SK-N-SH (cell line): Measurements from ENCODE around the gene PRKAB1. TPM values are rescaled to one million over a fixed set of nuclear protein-coding genes. Genes with fewer than 3 reads are reported as not detected.

Source experiments
- CTCF ChIA-PET: fragments of 300-600, 350-600 bp; formaldehyde crosslinking; extraction: SDS; loops from one replicate; lab custom pipeline; 2021; lab: Yijun Ruan, JAX
- POLR2A ChIA-PET: fragments of 350-600 bp; sonication (Branson Sonifier 250); formaldehyde crosslinking; extraction: SDS; loops from one replicate; lab custom pipeline; 2020; ENCODE audit warnings: antibody characterized with exemption, inconsistent platforms; lab: Yijun Ruan, JAX
- DNase-seq: peaks from one replicate; pipeline ENCODE4 v3.0.0; 2012
- H2AFZ ChIP-seq: fragments of 200-600 bp; sonication (generic); 2 replicates; pipeline ENCODE4 v1.8.1; 2016; ENCODE audit warnings: antibody characterized with exemption, mild to moderate bottlenecking, low read depth
- H3F3A ChIP-seq: fragments of 200-600 bp; sonication (generic); replicated peaks from 2 replicates; pipeline ENCODE3; 2016; ENCODE audit warnings: antibody characterized with exemption, mild to moderate bottlenecking; ENCODE audit not compliant: insufficient read depth
- H3K27ac ChIP-seq, 2 experiments: fragments of 200-500 bp in 1 of 2; fragments of 200-600 bp in 1 of 2; sonication (Bioruptor generic) in 1 of 2; sonication (generic), shearing (Covaris generic) in 1 of 2; 2 replicates each; pipeline versions ENCODE4 v1.5.1 to v1.6.1; 2014 to 2016; ENCODE audit warnings: low read depth in 2 of 2, inconsistent platforms in 1 of 2, low read length in 1 of 2, mild to moderate bottlenecking in 1 of 2, mixed read lengths in 1 of 2
- H3K27me3 ChIP-seq: fragments of 200-600 bp; sonication (generic), shearing (Covaris generic); 2 replicates; pipeline ENCODE4 v1.6.1; 2016; ENCODE audit warnings: mixed run types; ENCODE audit not compliant: insufficient read depth
- H3K36me3 ChIP-seq, 2 experiments: fragments of 200-500 bp in 1 of 2; fragments of 200-600 bp in 1 of 2; sonication (Bioruptor generic) in 1 of 2; sonication (generic) in 1 of 2; replicated peaks in 1 of 2; 2 replicates each; pipeline versions ENCODE3 to v1.5.1; 2014 to 2016; ENCODE audit warnings: low read length in 1 of 2, mild to moderate bottlenecking in 1 of 2; ENCODE audit not compliant: insufficient read depth in 2 of 2, control insufficient read depth in 1 of 2
- H3K4me1 ChIP-seq, 2 experiments: fragments of 200-500 bp in 1 of 2; fragments of 200-600 bp in 1 of 2; sonication (Bioruptor generic) in 1 of 2; sonication (generic), shearing (Covaris generic) in 1 of 2; 2 replicates each; pipeline versions ENCODE4 v1.5.1 to v1.6.1; 2014 to 2016; ENCODE audit warnings: low read depth in 1 of 2, low read length in 1 of 2, mixed run types in 1 of 2; ENCODE audit not compliant: insufficient read depth in 2 of 2, control insufficient read depth in 1 of 2
- H3K4me2 ChIP-seq: fragments of 200-600 bp; sonication (generic), shearing (Covaris generic); 2 replicates; pipeline ENCODE4 v1.6.1; 2017; ENCODE audit warnings: mixed run types
- H3K4me3 ChIP-seq, 2 experiments: fragments of 200-500 bp in 1 of 2; fragments of 200-600 bp in 1 of 2; sonication (Bioruptor generic) in 1 of 2; sonication (generic), shearing (Covaris generic) in 1 of 2; 2 replicates each; pipeline versions ENCODE4 v1.5.1 to v1.8.1; 2014 to 2016; ENCODE audit warnings: low read depth in 2 of 2, inconsistent platforms in 1 of 2, low read length in 1 of 2, mild to moderate bottlenecking in 1 of 2, mixed read lengths in 1 of 2, moderate library complexity in 1 of 2
- H3K79me2 ChIP-seq: fragments of 200-600 bp; sonication (generic); 2 replicates; pipeline ENCODE4 v1.8.1; 2017; ENCODE audit warnings: mild to moderate bottlenecking; ENCODE audit not compliant: insufficient read depth
- H3K9ac ChIP-seq: fragments of 200-600 bp; sonication (generic); 2 replicates; pipeline ENCODE4 v1.6.1; 2017; ENCODE audit warnings: mixed run types
- H3K9me2 ChIP-seq: fragments of 200-600 bp; sonication (generic); 2 replicates; pipeline ENCODE4 v1.6.1; 2017; ENCODE audit warnings: mixed run types
- H3K9me3 ChIP-seq: fragments of 200-600 bp; sonication (generic); 2 replicates; pipeline ENCODE4 v1.6.1; 2017; ENCODE audit warnings: mixed run types, mild to moderate bottlenecking, moderate library complexity
- H4K20me1 ChIP-seq: fragments of 200-600 bp; sonication (generic); 2 replicates; pipeline ENCODE4 v1.6.1; 2017; ENCODE audit warnings: mild to moderate bottlenecking, mixed run types; ENCODE audit not compliant: insufficient read depth
- GABPA ChIP-seq: IDR thresholded peaks from 2 replicates; pipeline ENCODE4 v1.4.0; 2012; ENCODE audit warnings: low read depth, mild to moderate bottlenecking
- NFIC ChIP-seq: IDR thresholded peaks from 2 replicates; pipeline ENCODE4 v1.4.0; 2012; ENCODE audit warnings: borderline replicate concordance
- POLR2AphosphoS5 ChIP-seq: IDR thresholded peaks from 2 replicates; pipeline ENCODE4 v1.6.1; 2012; ENCODE audit warnings: low read depth, low read length
- RAD21 ChIP-seq: IDR thresholded peaks from 2 replicates; pipeline ENCODE4 v1.6.1; 2012; ENCODE audit warnings: mild to moderate bottlenecking, low read length
- SIN3A ChIP-seq: IDR thresholded peaks from 2 replicates; pipeline ENCODE4 v1.6.1; 2012; ENCODE audit warnings: low read depth, mild to moderate bottlenecking, low read length, moderate library complexity, borderline replicate concordance
- SMC3 ChIP-seq: IDR thresholded peaks from 2 replicates; pipeline ENCODE4 v1.6.1; 2012; ENCODE audit warnings: low read depth, low read length, improper control_type of control experiment
- USF2 ChIP-seq: fragments of 150-350 bp; IDR thresholded peaks from 2 replicates; pipeline ENCODE4 v1.6.1; 2017; ENCODE audit warnings: antibody characterized with exemption, low read length, low read depth, borderline replicate concordance
- WGBS: methylation state at CpG from one replicate; pipeline ENCODE4 v1.1.6; 2017; ENCODE audit warnings: low lambda C conversion rate; 5-methylcytosine and 5-hydroxymethylcytosine counted together
- polyA plus RNA-seq, 3 experiments: library from polyadenylated mRNA; depleted of rRNA; stranded (reverse); fragments of >200 nt; gene quantifications; 2 replicates each; pipeline ENCODE4 v1.2.3, GENCODE V29; 2012
- TF ChIP-seq, protein P1 (sequence below): IDR thresholded peaks from 2 replicates; pipeline ENCODE4 v1.4.0; 2012; ENCODE audit warnings: low read depth
- TF ChIP-seq, protein P2 (sequence below): fragments of 200-600 bp; sonication (generic); IDR thresholded peaks from 2 replicates; pipeline ENCODE4 v1.6.1; 2017; ENCODE audit warnings: antibody characterized with exemption, mild to moderate bottlenecking, moderate library complexity

The PRKAB1 gene
- polyA plus RNA-seq, 1 of the 3 experiments (the other 2 are of a cell fraction) = 28.9 TPM

DNA sequence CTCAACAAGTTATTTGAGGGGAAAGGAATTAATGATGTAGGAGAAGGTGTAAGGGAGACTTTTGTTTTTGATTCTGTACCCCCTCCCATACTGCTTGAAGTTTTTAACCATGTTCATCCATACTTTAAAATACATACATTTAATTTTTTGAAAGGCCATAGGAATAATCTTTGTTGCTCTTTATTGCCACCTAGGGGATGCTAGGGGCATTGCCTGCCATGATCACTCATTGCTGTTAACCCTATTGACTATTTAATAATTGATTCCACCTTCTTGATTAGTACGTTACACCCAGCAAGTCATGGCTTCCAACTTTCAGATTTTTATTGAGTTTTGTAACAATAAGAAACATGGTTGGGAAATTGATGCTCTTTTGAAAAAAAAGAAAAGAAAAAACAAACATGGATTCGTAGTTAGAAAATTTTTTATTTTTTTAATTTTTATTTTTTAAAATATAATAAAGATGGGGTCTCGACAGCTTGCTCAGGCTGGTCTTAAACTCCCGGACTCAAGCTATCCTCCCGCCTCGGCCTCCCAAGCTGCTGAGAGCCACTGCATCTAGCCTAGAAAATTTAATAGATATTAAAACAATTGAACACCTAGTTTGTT, 8.5 kb upstream of the PRKAB1 start:
- Histone ChIP-seq H3K9ac (no peak overlapping the region), H2AFZ (no peak overlapping the region), H3K9me3 (no peaks in the 10 kb centered on the region), H3K4me1 (no peaks in the 10 kb centered on the region), H3K79me2 (no peaks in the 10 kb centered on the region), H4K20me1 (no peaks in the 10 kb centered on the region), H3K4me2 (no peak overlapping the region), H3K36me3 (no peaks in the 10 kb centered on the region), H3K27ac (no peak overlapping the region), H3K27me3 (no peaks in the 10 kb centered on the region), H3K9me2 (no peaks in the 10 kb centered on the region), H3F3A (no peaks in the 10 kb centered on the region), H3K4me3 (no peak overlapping the region; a peak in 1 of 4 replicates)
- TF ChIP-seq USF2 (no peak), POLR2AphosphoS5 (no peak), NFIC (no peak), SMC3 (0 out of 2 replicates have a peak, but pooled peaks have one; percentile 35), RAD21 (peak; percentile 55)
- TF ChIP-seq, protein P1, sequence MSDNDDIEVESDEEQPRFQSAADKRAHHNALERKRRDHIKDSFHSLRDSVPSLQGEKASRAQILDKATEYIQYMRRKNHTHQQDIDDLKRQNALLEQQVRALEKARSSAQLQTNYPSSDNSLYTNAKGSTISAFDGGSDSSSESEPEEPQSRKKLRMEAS = no peak
- TF ChIP-seq, protein P2, sequence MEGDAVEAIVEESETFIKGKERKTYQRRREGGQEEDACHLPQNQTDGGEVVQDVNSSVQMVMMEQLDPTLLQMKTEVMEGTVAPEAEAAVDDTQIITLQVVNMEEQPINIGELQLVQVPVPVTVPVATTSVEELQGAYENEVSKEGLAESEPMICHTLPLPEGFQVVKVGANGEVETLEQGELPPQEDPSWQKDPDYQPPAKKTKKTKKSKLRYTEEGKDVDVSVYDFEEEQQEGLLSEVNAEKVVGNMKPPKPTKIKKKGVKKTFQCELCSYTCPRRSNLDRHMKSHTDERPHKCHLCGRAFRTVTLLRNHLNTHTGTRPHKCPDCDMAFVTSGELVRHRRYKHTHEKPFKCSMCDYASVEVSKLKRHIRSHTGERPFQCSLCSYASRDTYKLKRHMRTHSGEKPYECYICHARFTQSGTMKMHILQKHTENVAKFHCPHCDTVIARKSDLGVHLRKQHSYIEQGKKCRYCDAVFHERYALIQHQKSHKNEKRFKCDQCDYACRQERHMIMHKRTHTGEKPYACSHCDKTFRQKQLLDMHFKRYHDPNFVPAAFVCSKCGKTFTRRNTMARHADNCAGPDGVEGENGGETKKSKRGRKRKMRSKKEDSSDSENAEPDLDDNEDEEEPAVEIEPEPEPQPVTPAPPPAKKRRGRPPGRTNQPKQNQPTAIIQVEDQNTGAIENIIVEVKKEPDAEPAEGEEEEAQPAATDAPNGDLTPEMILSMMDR = peak; percentile 93
- peak; percentile 69 for DNase-seq
- WGBS = 3% methylated on average over 6 of the region's 6 CpGs
- CTCF ChIA-PET = interaction anchor here (0.7 to 2.2 kb wide), 10 partner anchors 9 to 303 kb away, joined by 3 to 13 read pairs (median 4); partner anchors contain the start of gene PRKAB1
- POLR2A ChIA-PET = no interaction called here

DNA sequence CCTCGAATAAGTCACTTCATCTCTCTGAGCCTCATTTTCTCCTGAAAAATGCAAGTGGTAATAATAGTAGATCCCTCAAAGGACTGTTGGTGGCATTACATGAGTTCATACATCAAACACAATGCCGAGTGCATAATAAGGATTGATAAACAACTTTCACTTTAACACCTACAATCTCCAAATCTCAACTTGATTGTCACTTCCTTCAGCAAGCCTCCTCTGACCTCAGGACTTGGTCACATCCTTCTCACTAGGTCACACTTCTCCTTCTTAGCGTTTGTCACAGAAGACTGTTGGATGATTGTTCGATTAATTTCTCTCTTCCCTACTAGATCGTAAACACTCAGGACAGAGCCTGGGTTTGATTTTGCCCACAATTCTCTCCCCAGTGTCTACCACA, 7.9 kb upstream of the PRKAB1 start:
- TF ChIP-seq SIN3A (no peak), GABPA (no peak)
- TF ChIP-seq, protein P2 = no peak
- CTCF ChIA-PET = interaction anchor here (0.7 to 2.2 kb wide), 8 partner anchors 8 to 303 kb away, joined by 3 to 13 read pairs (median 5); partner anchors contain the start of gene PRKAB1
- Histone ChIP-seq H3K9me2 (no peaks in the 10 kb centered on the region), H3K4me3 (no peak overlapping the region), H3K79me2 (no peaks in the 10 kb centered on the region), H3K4me1 (peaks cover 0 to 2% of the 10 kb centered on the region in 2 experiments; a peak in 1 of 4 replicates), H3K27ac (no peak overlapping the region), H3K4me2 (no peak overlapping the region), H2AFZ (no peak overlapping the region), H3K36me3 (no peaks in the 10 kb centered on the region), H3K27me3 (no peaks in the 10 kb centered on the region), H3K9ac (no peak overlapping the region), H3K9me3 (no peaks in the 10 kb centered on the region), H4K20me1 (no peaks in the 10 kb centered on the region), H3F3A (no peaks in the 10 kb centered on the region)
- 37% methylated on average over 5 of the region's 5 CpGs for WGBS
- POLR2A ChIA-PET = no interaction called here
- no peak for DNase-seq
